Endothelial cell of umbilical vein (primary cell): Measurements from ENCODE around the gene KHK.

Experiments
- EZH2 ChIP-seq: IDR thresholded peaks from 2 replicates; pipeline ENCODE4 v1.6.1; 2012; ENCODE audit warnings: borderline replicate concordance, low read depth, mild to moderate bottlenecking, moderate library complexity, low read length, inconsistent platforms; ENCODE audit not compliant: severe bottlenecking
- GATA2 ChIP-seq: IDR thresholded peaks from 2 replicates; pipeline ENCODE4 v1.7.0; 2011; ENCODE audit warnings: low read depth, mild to moderate bottlenecking, moderate library complexity, mixed read lengths, low read length; ENCODE audit not compliant: insufficient read length, insufficient read depth
- POLR2A ChIP-seq: IDR thresholded peaks from 2 replicates; pipeline ENCODE4 v1.6.1; 2012; ENCODE audit warnings: low read depth, mild to moderate bottlenecking, control low read depth, low read length
- TF ChIP-seq, protein P1 (sequence below), 2 donors: IDR thresholded peaks; 1 replicate in 1 of 2; 2 replicates in 1 of 2; pipeline ENCODE4 v1.5.1; 2011; ENCODE audit warnings: low read length in 2 of 2, mild to moderate bottlenecking in 2 of 2, moderate library complexity in 2 of 2, control low read depth in 1 of 2, inconsistent platforms in 1 of 2, low read depth in 1 of 2; ENCODE audit not compliant: insufficient read depth in 1 of 2; ENCODE audit errors: extremely low read depth in 1 of 2

DNA sequence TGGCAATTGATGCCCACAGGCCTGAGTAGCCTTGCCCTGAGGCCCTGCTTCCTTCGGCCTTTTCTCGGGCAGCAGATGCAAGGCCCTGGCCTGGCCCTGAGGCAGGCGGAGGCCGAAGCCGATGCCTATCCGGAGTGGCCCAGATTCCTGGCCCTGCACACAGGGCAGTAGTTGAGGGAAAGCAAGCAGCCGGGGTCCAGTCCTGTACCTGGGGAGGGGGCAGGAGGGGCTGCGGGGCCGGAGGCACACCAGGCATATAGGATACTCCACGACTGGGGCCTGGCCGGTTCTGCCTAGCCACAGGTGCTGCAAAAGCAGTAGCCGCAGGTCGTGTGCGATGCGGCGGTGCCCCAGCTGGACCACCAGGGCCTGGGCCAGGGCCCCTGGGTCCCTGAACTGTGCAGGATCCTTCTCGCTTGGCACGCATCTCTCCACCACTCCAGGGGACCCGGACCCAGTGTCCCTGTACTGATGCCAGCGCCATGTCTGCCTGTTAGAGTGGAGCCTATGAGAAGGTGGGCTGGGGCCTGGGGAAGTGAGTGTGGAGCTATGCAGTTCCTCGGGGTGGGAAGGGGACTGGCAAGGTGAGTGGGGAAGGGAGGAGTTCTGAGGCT lies 50.9 kb downstream of the KHK start:
- TF ChIP-seq EZH2 (no peak), POLR2A (no peak), GATA2 (no peak)
- TF ChIP-seq, protein P1, sequence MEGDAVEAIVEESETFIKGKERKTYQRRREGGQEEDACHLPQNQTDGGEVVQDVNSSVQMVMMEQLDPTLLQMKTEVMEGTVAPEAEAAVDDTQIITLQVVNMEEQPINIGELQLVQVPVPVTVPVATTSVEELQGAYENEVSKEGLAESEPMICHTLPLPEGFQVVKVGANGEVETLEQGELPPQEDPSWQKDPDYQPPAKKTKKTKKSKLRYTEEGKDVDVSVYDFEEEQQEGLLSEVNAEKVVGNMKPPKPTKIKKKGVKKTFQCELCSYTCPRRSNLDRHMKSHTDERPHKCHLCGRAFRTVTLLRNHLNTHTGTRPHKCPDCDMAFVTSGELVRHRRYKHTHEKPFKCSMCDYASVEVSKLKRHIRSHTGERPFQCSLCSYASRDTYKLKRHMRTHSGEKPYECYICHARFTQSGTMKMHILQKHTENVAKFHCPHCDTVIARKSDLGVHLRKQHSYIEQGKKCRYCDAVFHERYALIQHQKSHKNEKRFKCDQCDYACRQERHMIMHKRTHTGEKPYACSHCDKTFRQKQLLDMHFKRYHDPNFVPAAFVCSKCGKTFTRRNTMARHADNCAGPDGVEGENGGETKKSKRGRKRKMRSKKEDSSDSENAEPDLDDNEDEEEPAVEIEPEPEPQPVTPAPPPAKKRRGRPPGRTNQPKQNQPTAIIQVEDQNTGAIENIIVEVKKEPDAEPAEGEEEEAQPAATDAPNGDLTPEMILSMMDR (IDR thresholded peaks at IDR 0.05; ENCODE audit: extremely low read depth in 1 of 2, insufficient read depth in 1 of 2, low read depth in 1 of 2, low read length in 2 of 2): no peak
